Osteoblast (primary cell): ENCODE measurements around the gene ANKS1B. TPM values are rescaled to one million over a fixed set of nuclear protein-coding genes. Genes with fewer than 3 reads are reported as not detected.

ENCODE experiments used
- DNase-seq: peaks from one replicate; pipeline ENCODE4 v3.0.0; 2011; ENCODE audit warnings: low spot score, mixed read lengths; ENCODE audit not compliant: insufficient read length; ENCODE audit errors: missing footprints
- H2AFZ ChIP-seq: 2 replicates; pipeline ENCODE4 v1.6.0; 2011; ENCODE audit warnings: mild to moderate bottlenecking, low read length
- H3K27ac ChIP-seq: 2 replicates; pipeline ENCODE4 v1.5.1; 2011; ENCODE audit warnings: mild to moderate bottlenecking, low read depth, low read length, moderate library complexity
- H3K27me3 ChIP-seq: 2 replicates; pipeline ENCODE4 v1.6.0; 2012; ENCODE audit warnings: mild to moderate bottlenecking, control low read depth, inconsistent platforms, low read length, moderate library complexity; ENCODE audit not compliant: insufficient read depth
- H3K36me3 ChIP-seq: 2 replicates; pipeline ENCODE4 v1.5.1; 2011; ENCODE audit warnings: mild to moderate bottlenecking, low read length, control low read depth, moderate library complexity; ENCODE audit not compliant: insufficient read depth
- H3K4me1 ChIP-seq: 2 replicates; pipeline ENCODE4 v1.5.1; 2011; ENCODE audit warnings: mild to moderate bottlenecking, low read length, control low read depth, moderate library complexity; ENCODE audit not compliant: insufficient read depth
- H3K4me2 ChIP-seq: 2 replicates; pipeline ENCODE4 v1.6.0; 2011; ENCODE audit warnings: mild to moderate bottlenecking, low read length; ENCODE audit not compliant: insufficient read depth
- H3K4me3 ChIP-seq: fragments of 200-600 bp; sonication (generic); 3 replicates; pipeline ENCODE4 v1.5.1; 2012; ENCODE audit warnings: mild to moderate bottlenecking, low read length, inconsistent platforms; ENCODE audit not compliant: insufficient read depth
- H3K79me2 ChIP-seq: 2 replicates; pipeline ENCODE4 v1.6.0; 2012; ENCODE audit warnings: mild to moderate bottlenecking, low read length, control low read depth, inconsistent platforms; ENCODE audit not compliant: insufficient read depth
- H3K9me3 ChIP-seq: 2 replicates; pipeline ENCODE4 v1.5.1; 2011; ENCODE audit warnings: low read depth, low read length, control low read depth
- H4K20me1 ChIP-seq: 2 replicates; pipeline ENCODE4 v1.6.0; 2012; ENCODE audit warnings: mild to moderate bottlenecking, low read length, control low read depth; ENCODE audit not compliant: insufficient read depth
- total RNA-seq: library from RNA; depleted of rRNA; stranded (reverse); fragments of >200 nt; gene quantifications from 2 replicates; pipeline ENCODE4 v1.2.3, GENCODE V29; 2012
- TF ChIP-seq, protein P1 (sequence below): IDR thresholded peaks from 2 replicates; pipeline ENCODE4 v1.5.1; 2011; ENCODE audit warnings: mild to moderate bottlenecking, low read depth, low read length, moderate library complexity; ENCODE audit errors: extremely low read depth

ANKS1B gene
- total RNA-seq, 1 donor: 2.2 TPM

DNA sequence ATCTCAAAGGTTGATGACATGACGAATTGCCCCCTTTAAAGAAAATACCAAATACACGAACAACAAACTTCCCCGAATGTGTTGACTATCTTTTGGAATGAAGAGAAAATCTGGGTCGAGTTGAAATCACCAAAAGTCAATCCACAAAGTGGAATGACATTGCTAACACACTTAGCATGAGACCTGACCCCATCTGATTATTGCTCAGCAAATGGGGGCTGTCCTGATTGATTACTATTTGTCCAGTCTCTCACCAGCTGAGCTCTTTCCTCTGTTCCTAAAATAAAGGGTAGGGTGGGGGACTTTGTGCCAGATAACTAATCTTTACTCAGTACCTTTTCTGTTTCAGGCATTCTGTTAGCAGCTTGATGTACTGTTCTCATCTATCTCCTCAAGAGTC, 1116.2 kb downstream of the ANKS1B start:
- DNase-seq: no peak
- H3K36me3 ChIP-seq: no peaks in the 10 kb centered on the region
- H3K27me3 ChIP-seq: no peaks in the 10 kb centered on the region
- H3K9me3 ChIP-seq: no peaks in the 10 kb centered on the region
- H2AFZ ChIP-seq: no peak overlapping the region
- no peaks in the 10 kb centered on the region for H4K20me1 ChIP-seq
- H3K27ac ChIP-seq: no peak overlapping the region
- no peaks in the 10 kb centered on the region for H3K4me1 ChIP-seq
- no peak overlapping the region for H3K4me2 ChIP-seq
- TF ChIP-seq, protein P1, sequence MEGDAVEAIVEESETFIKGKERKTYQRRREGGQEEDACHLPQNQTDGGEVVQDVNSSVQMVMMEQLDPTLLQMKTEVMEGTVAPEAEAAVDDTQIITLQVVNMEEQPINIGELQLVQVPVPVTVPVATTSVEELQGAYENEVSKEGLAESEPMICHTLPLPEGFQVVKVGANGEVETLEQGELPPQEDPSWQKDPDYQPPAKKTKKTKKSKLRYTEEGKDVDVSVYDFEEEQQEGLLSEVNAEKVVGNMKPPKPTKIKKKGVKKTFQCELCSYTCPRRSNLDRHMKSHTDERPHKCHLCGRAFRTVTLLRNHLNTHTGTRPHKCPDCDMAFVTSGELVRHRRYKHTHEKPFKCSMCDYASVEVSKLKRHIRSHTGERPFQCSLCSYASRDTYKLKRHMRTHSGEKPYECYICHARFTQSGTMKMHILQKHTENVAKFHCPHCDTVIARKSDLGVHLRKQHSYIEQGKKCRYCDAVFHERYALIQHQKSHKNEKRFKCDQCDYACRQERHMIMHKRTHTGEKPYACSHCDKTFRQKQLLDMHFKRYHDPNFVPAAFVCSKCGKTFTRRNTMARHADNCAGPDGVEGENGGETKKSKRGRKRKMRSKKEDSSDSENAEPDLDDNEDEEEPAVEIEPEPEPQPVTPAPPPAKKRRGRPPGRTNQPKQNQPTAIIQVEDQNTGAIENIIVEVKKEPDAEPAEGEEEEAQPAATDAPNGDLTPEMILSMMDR: no peak
- no peaks in the 10 kb centered on the region for H3K79me2 ChIP-seq
- no peak overlapping the region for H3K4me3 ChIP-seq

DNA sequence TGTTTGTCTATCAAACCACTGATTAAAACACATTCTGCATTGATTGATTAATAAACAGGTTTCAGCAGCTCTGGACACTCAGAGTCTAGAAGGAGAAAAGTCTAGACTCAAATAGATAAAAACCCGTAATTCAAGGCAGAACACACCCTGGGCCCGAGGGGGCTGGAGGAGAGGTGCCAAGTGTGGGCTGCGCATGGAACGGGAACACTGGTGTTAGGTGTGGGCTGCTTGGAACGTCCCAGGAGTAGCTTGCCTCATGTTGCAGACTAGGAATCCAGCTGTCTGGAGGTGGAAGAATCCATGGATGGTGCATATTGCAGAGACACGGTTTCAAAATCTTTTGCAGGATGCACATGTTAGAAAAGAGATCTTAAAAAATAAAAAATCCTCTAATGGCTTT, 1116.7 kb downstream of the ANKS1B start:
- Histone ChIP-seq H3K27me3 (no peaks in the 10 kb centered on the region), H3K36me3 (no peaks in the 10 kb centered on the region), H3K4me1 (no peaks in the 10 kb centered on the region), H3K79me2 (no peaks in the 10 kb centered on the region), H3K4me3 (no peak overlapping the region), H2AFZ (no peak overlapping the region), H3K9me3 (no peaks in the 10 kb centered on the region), H3K27ac (no peak overlapping the region), H4K20me1 (no peaks in the 10 kb centered on the region), H3K4me2 (no peak overlapping the region)
- TF ChIP-seq, protein P1: no peak
- no peak for DNase-seq

DNA sequence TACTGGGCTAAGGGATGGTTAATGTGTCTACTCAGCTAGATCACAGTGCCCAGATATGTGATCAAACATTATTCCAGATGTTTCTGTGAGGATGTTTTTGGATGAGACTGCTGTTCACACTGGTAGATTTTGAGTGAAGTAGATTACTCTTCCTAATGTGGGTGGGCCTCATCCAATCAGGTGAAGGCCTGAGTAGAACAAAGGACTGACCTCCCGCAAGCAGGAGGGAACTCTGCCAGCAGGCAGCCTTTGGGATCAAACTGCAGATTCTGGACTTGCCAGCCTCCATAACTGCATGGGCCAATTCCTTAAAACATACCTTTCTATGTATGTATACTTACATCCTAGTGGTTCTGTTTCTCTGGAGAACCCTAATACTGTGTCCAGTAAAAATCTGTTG, 1120.4 kb downstream of the ANKS1B start:
- H3K27ac ChIP-seq: no peak overlapping the region
- H3K36me3 ChIP-seq: no peaks in the 10 kb centered on the region
- TF ChIP-seq, protein P1: no peak
- no peaks in the 10 kb centered on the region for H3K9me3 ChIP-seq
- no peak overlapping the region for H3K4me2 ChIP-seq
- no peak overlapping the region for H2AFZ ChIP-seq
- no peaks in the 10 kb centered on the region for H4K20me1 ChIP-seq
- no peaks in the 10 kb centered on the region for H3K4me1 ChIP-seq
- no peak overlapping the region for H3K4me3 ChIP-seq
- no peaks in the 10 kb centered on the region for H3K27me3 ChIP-seq
- DNase-seq: no peak
- H3K79me2 ChIP-seq: no peaks in the 10 kb centered on the region

DNA sequence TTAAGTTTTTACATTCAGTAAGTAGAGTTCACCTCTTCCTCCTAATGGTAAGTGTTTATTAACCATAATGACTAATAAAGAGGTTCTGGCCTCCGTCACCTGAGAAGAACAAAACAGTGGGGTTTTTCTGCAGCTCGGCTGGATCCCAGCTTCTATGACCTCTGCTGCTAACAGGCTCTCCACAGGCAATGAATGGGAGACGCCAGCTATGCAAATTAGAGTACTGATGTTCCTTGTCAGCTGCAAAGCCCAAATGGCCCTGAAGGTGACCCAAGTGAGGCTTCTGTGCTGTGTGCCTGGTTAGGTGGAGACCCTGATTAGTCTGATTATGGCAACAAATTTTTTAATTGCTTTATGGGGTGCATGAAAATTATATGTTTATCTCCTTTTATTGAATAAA, 1121.6 kb downstream of the ANKS1B start:
- Histone ChIP-seq H3K27me3 (no peaks in the 10 kb centered on the region), H3K4me2 (no peak overlapping the region), H3K79me2 (no peaks in the 10 kb centered on the region), H3K9me3 (no peaks in the 10 kb centered on the region), H3K36me3 (no peaks in the 10 kb centered on the region), H3K4me3 (no peak overlapping the region), H3K4me1 (no peaks in the 10 kb centered on the region), H3K27ac (no peak overlapping the region), H4K20me1 (no peaks in the 10 kb centered on the region), H2AFZ (no peak overlapping the region)
- TF ChIP-seq, protein P1: no peak
- DNase-seq: no peak
